CD8-positive, alpha-beta memory T cell (primary cell): ENCODE results near the gene IER2. TPM values are rescaled to one million over a fixed set of nuclear protein-coding genes. Genes with fewer than 3 reads are reported as not detected.

Experiments
- CTCF ChIA-PET: fragments of 350-600 bp; sonication (Branson Sonifier 250); formaldehyde crosslinking; loops from one replicate; lab custom pipeline; 2021; ENCODE audit warnings: antibody characterized with exemption; lab: Charles Lee
- POLR2A ChIA-PET: fragments of 350-600 bp; sonication (Branson Sonifier 250); formaldehyde crosslinking; loops from one replicate; lab custom pipeline; 2021; ENCODE audit warnings: antibody characterized with exemption; lab: Charles Lee
- DNase-seq, 5 donors: peaks; one replicate each; pipeline versions ENCODE4 v3.0.0 to v3.0.0-alpha.2; 2020 to 2022; ENCODE audit warnings: mixed read lengths in 1 of 5
- H3K27ac ChIP-seq: one replicate; pipeline ENCODE4 v1.7.0; 2013; ENCODE audit warnings: low read depth, mild to moderate bottlenecking, low read length, moderate library complexity
- H3K27me3 ChIP-seq: 2 replicates; pipeline ENCODE4 v1.7.0; 2013; ENCODE audit warnings: low read length, mild to moderate bottlenecking; ENCODE audit not compliant: insufficient read depth, poor library complexity, severe bottlenecking
- H3K36me3 ChIP-seq: 2 replicates; pipeline ENCODE4 v1.7.0; 2013; ENCODE audit warnings: mild to moderate bottlenecking, low read length, moderate library complexity; ENCODE audit not compliant: insufficient read depth
- H3K4me1 ChIP-seq: 2 replicates; pipeline ENCODE4 v1.7.0; 2013; ENCODE audit warnings: mild to moderate bottlenecking, low read length, moderate library complexity; ENCODE audit not compliant: insufficient read depth
- H3K4me3 ChIP-seq: 2 replicates; pipeline ENCODE4 v1.7.0; 2013; ENCODE audit warnings: mild to moderate bottlenecking, low read length
- H3K9me3 ChIP-seq: 2 replicates; pipeline ENCODE4 v1.7.0; 2013; ENCODE audit warnings: mild to moderate bottlenecking, low read length
- H3K27ac Mint-ChIP-seq, 8 donors: one replicate each; pipeline ENCODE4 v1.8.0; 2020 to 2021; ENCODE audit warnings: mixed read lengths in 8 of 8, mild to moderate bottlenecking in 6 of 8, inconsistent platforms in 3 of 8, moderate library complexity in 3 of 8
- H3K27me3 Mint-ChIP-seq, 2 donors: one replicate each; pipeline ENCODE4 v1.8.0; 2020 to 2021; ENCODE audit warnings: mixed read lengths in 2 of 2, mild to moderate bottlenecking in 1 of 2, moderate library complexity in 1 of 2
- H3K36me3 Mint-ChIP-seq, 3 donors: one replicate each; pipeline ENCODE4 v1.8.0; 2020 to 2021; ENCODE audit warnings: mixed read lengths in 3 of 3, inconsistent platforms in 1 of 3, mild to moderate bottlenecking in 1 of 3
- H3K4me1 Mint-ChIP-seq, 3 donors: one replicate each; pipeline ENCODE4 v1.8.0; 2020 to 2021; ENCODE audit warnings: mixed read lengths in 3 of 3, inconsistent platforms in 1 of 3, mild to moderate bottlenecking in 1 of 3
- H3K4me3 Mint-ChIP-seq, 7 donors: one replicate each; pipeline ENCODE4 v1.8.0; 2020 to 2021; ENCODE audit warnings: mixed read lengths in 7 of 7, mild to moderate bottlenecking in 6 of 7, moderate library complexity in 4 of 7, inconsistent platforms in 2 of 7
- H3K9me3 Mint-ChIP-seq, 5 donors: one replicate each; pipeline ENCODE4 v1.8.0; 2020 to 2022; ENCODE audit warnings: mixed read lengths in 5 of 5, mild to moderate bottlenecking in 3 of 5, moderate library complexity in 2 of 5, inconsistent platforms in 1 of 5
- polyA plus RNA-seq: library from polyadenylated mRNA; unstranded; fragments of 300-500 nt; fragmentation: Illumina TruSeq; gene quantifications from one replicate; pipeline ENCODE4 v1.2.3, GENCODE V29; 2021
- total RNA-seq, 2 experiments: library from RNA; stranded (reverse); gene quantifications; one replicate each; pipeline ENCODE4 v1.2.3, GENCODE V29; 2021

Gene IER2
- total and polyA plus RNA-seq, 3 experiments from 2014 or later: 102 to 277 (median 111) TPM

- Histone ChIP-seq H3K4me3 (peak overlapping the region; percentile 81), H3K4me1 (peaks cover 35% of the 10 kb centered on the region), H3K27me3 (no peaks in the 10 kb centered on the region), H3K9me3 (no peaks in the 10 kb centered on the region), H3K36me3 (no peaks in the 10 kb centered on the region), H3K27ac (peak overlapping the region; percentile 57)
- no peak for DNase-seq
- no peaks in the 10 kb centered on the region for H3K9me3 Mint-ChIP-seq
- H3K4me3 Mint-ChIP-seq: peak overlapping the region; percentile 90 to 98 (median 92)
- POLR2A ChIA-PET: interaction anchor here (0.5 to 1.2 kb wide), 2 partner anchors 34 to 52 kb away, joined by 3 to 5 read pairs; partner anchors contain the start of genes IER2 and STX10
- peaks cover 0 to 5% of the 10 kb centered on the region in 2 donors for H3K27me3 Mint-ChIP-seq
- CTCF ChIA-PET: interaction anchor here (2.2 kb wide), 1 partner anchor 11 kb away, joined by 8 read pairs; no protein-coding TSS in a partner anchor
- H3K27ac Mint-ChIP-seq: peak overlapping the region in 6 of 8 donors; percentile 51 to 95 (median 94)
- H3K36me3 Mint-ChIP-seq: peaks cover 0 to 31% (median 0%) of the 10 kb centered on the region in 3 donors
- H3K4me1 Mint-ChIP-seq: peaks cover 36 to 46% (median 45%) of the 10 kb centered on the region in 3 donors
Measured at GRCh38 chr19:13115936-13116281, 34.3 kb upstream of the IER2 start.

- H3K9me3 Mint-ChIP-seq: no peaks in the 10 kb centered on the region
- peaks cover 0 to 5% of the 10 kb centered on the region in 2 donors for H3K27me3 Mint-ChIP-seq
- no peaks in the 10 kb centered on the region for H3K9me3 ChIP-seq
- no peaks in the 10 kb centered on the region for H3K27me3 ChIP-seq
- H3K36me3 ChIP-seq: no peaks in the 10 kb centered on the region
- ChIA-PET POLR2A (interaction anchor here (0.6 to 2.2 kb wide), 6 partner anchors 11 to 51 kb away, joined by 3 to 22 read pairs (median 5); no protein-coding TSS in a partner anchor), CTCF (interaction anchor here (2.1 to 3.8 kb wide), 2 partner anchors 12 to 36 kb away, joined by 10 to 22 read pairs; no protein-coding TSS in a partner anchor)
- H3K36me3 Mint-ChIP-seq: peaks cover 0 to 32% (median 0%) of the 10 kb centered on the region in 3 donors
- DNase-seq: peak; percentile 82 to 93 (median 86)
- peak within 1 kb of the TSS; percentile 81 for H3K4me3 ChIP-seq
- peak within 1 kb of the TSS; percentile 78 to 97 (median 95) for H3K27ac Mint-ChIP-seq
- peaks cover 36% of the 10 kb centered on the region for H3K4me1 ChIP-seq
- H3K27ac ChIP-seq: peak within 1 kb of the TSS; percentile 57
- H3K4me1 Mint-ChIP-seq: peaks cover 42 to 52% (median 51%) of the 10 kb centered on the region in 3 donors
- H3K4me3 Mint-ChIP-seq: peak within 1 kb of the TSS; percentile 90 to 98 (median 92)
Measured at GRCh38 chr19:13116282-13117175, 33.7 kb upstream of the IER2 start, which contains the start of gene TRMT1. TRMT1 (minus strand) TSS chr19:13116740; CDS start chr19:13116399, 341 bp downstream.

DNA sequence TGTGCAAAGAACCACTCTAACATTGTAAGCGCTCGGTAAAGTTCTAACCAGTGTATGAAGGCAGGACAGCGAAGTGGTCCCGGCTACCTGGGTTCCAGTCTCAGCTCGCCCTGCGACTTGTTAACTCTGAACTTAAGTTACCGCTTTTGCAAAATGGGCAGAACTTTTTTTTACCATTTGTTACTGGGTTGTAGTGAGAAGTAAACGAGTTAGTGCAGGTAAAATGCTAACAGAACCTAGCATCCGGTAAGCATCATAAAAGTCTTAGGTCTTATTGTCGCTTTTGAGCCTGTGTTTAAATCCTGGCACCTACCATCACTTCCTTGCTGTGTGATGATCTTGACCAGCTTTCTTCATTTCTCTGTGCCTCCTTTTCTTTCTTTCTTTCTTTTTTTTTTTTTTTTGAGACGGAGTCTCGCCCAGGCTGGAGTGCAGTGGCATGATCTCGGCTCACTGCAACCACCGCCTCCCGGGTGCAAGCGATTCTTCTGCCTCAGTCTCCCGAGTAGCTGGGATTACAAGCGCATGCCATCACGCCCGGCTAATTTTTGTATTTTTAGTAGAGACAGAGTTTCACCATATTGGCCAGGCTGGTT lies 32.9 kb upstream of the IER2 start:
- peak overlapping the region; percentile 57 for H3K27ac ChIP-seq
- no peak for DNase-seq
- Mint-ChIP-seq H3K36me3 (peaks cover 0 to 34% (median 0%) of the 10 kb centered on the region in 3 donors), H3K4me3 (peak overlapping the region; percentile 90 to 98 (median 92)), H3K27me3 (peaks cover 0 to 5% of the 10 kb centered on the region in 2 donors), H3K4me1 (peaks cover 49 to 60% (median 58%) of the 10 kb centered on the region in 3 donors), H3K27ac (peak overlapping the region; percentile 78 to 97 (median 95)), H3K9me3 (no peaks in the 10 kb centered on the region)
- peak overlapping the region; percentile 81 for H3K4me3 ChIP-seq
- POLR2A ChIA-PET: interaction anchor here (0.5 to 2.2 kb wide), 12 partner anchors 12 to 928 kb away, joined by 3 to 22 read pairs (median 6); partner anchors contain the start of genes IER2 and STX10
- peaks cover 36% of the 10 kb centered on the region for H3K4me1 ChIP-seq
- CTCF ChIA-PET: interaction anchor here (0.7 to 3.8 kb wide), 8 partner anchors 13 to 671 kb away, joined by 3 to 22 read pairs (median 4); partner anchors contain the start of genes IER2 and STX10
- H3K27me3 ChIP-seq: no peaks in the 10 kb centered on the region
- no peaks in the 10 kb centered on the region for H3K9me3 ChIP-seq
- H3K36me3 ChIP-seq: no peaks in the 10 kb centered on the region

GRCh38 chr19:13117772-13118423 lies 32.3 kb upstream of the IER2 start, which contains the start of gene NACC1:
NACC1 (plus strand) TSS chr19:13118264; CDS start chr19:13135208, 16,944 bp downstream.
- H3K9me3 Mint-ChIP-seq: no peaks in the 10 kb centered on the region
- ChIA-PET CTCF (interaction anchor here (0.7 to 3.8 kb wide), 8 partner anchors 13 to 670 kb away, joined by 3 to 22 read pairs (median 4); partner anchors contain the start of genes IER2 and STX10), POLR2A (interaction anchor here (0.5 to 2.2 kb wide), 10 partner anchors 13 to 929 kb away, joined by 3 to 22 read pairs (median 7); partner anchors contain the start of genes IER2 and STX10)
- Histone ChIP-seq H3K27me3 (no peaks in the 10 kb centered on the region), H3K4me3 (peak within 1 kb of the TSS; percentile 81), H3K27ac (peak within 1 kb of the TSS; percentile 68), H3K36me3 (no peaks in the 10 kb centered on the region), H3K4me1 (peaks cover 36% of the 10 kb centered on the region), H3K9me3 (no peaks in the 10 kb centered on the region)
- peaks cover 0 to 5% of the 10 kb centered on the region in 2 donors for H3K27me3 Mint-ChIP-seq
- peaks cover 55 to 66% (median 64%) of the 10 kb centered on the region in 3 donors for H3K4me1 Mint-ChIP-seq
- peaks cover 0 to 29% (median 0%) of the 10 kb centered on the region in 3 donors for H3K36me3 Mint-ChIP-seq
- peak within 1 kb of the TSS; percentile 78 to 97 (median 95) for H3K27ac Mint-ChIP-seq
- H3K4me3 Mint-ChIP-seq: peak within 1 kb of the TSS; percentile 90 to 98 (median 92)
- peak; percentile 81 to 89 (median 87) for DNase-seq

GRCh38 chr19:13118424-13119193 lies 31.6 kb upstream of the IER2 start:
- H3K4me3 Mint-ChIP-seq: peak overlapping the region; percentile 74 to 92 (median 88)
- Histone ChIP-seq H3K9me3 (no peaks in the 10 kb centered on the region), H3K4me3 (peak overlapping the region; percentile 30), H3K36me3 (no peaks in the 10 kb centered on the region), H3K27me3 (no peaks in the 10 kb centered on the region), H3K4me1 (peaks cover 36% of the 10 kb centered on the region), H3K27ac (peak overlapping the region; percentile 68)
- H3K36me3 Mint-ChIP-seq: peaks cover 0 to 29% (median 0%) of the 10 kb centered on the region in 3 donors
- DNase-seq: peak in 1 of 5 donors; percentile 64
- POLR2A ChIA-PET: interaction anchor here (0.6 to 2.2 kb wide), 5 partner anchors 19 to 76 kb away, joined by 5 to 22 read pairs (median 10); partner anchors contain the start of genes IER2 and STX10
- H3K27ac Mint-ChIP-seq: peak overlapping the region in 7 of 8 donors; percentile 17 to 93 (median 81)
- peaks cover 58 to 70% (median 68%) of the 10 kb centered on the region in 3 donors for H3K4me1 Mint-ChIP-seq
- no peaks in the 10 kb centered on the region for H3K9me3 Mint-ChIP-seq
- CTCF ChIA-PET: interaction anchor here (0.8 to 3.8 kb wide), 8 partner anchors 14 to 669 kb away, joined by 3 to 22 read pairs (median 4); partner anchors contain the start of genes IER2 and STX10
- H3K27me3 Mint-ChIP-seq: peaks cover 0 to 5% of the 10 kb centered on the region in 2 donors

GRCh38 chr19:13119627-13120026 lies 30.6 kb upstream of the IER2 start:
- Histone ChIP-seq H3K36me3 (no peaks in the 10 kb centered on the region), H3K27me3 (no peaks in the 10 kb centered on the region), H3K4me1 (peaks cover 36% of the 10 kb centered on the region), H3K9me3 (no peaks in the 10 kb centered on the region), H3K4me3 (no peak overlapping the region), H3K27ac (peak overlapping the region; percentile 68)
- CTCF ChIA-PET: interaction anchor here (0.8 to 3.8 kb wide), 3 partner anchors 8 to 33 kb away, joined by 3 to 22 read pairs (median 3); no protein-coding TSS in a partner anchor
- no peak for DNase-seq
- Mint-ChIP-seq H3K36me3 (peaks cover 0 to 26% (median 0%) of the 10 kb centered on the region in 3 donors), H3K4me1 (peaks cover 61 to 74% (median 68%) of the 10 kb centered on the region in 3 donors), H3K9me3 (no peaks in the 10 kb centered on the region), H3K4me3 (peak overlapping the region; percentile 74 to 92 (median 88)), H3K27ac (peak overlapping the region; percentile 41 to 84 (median 64)), H3K27me3 (peaks cover 0 to 5% of the 10 kb centered on the region in 2 donors)
- POLR2A ChIA-PET: no interaction called here
